GM12875 (cell line): ENCODE measurements around the gene SLC26A9.

Experiments
- H3K4me3 ChIP-seq: one replicate; pipeline ENCODE4 v1.5.1; 2011; ENCODE audit warnings: low read depth, low read length, control low read depth
- CTCF ChIP-seq: IDR thresholded peaks from 2 replicates; pipeline ENCODE4 v1.5.1; 2011; ENCODE audit warnings: low read depth, mild to moderate bottlenecking, control low read depth, inconsistent platforms, low read length, moderate library complexity, borderline replicate concordance; ENCODE audit not compliant: insufficient read depth

Gene SLC26A9

GRCh38 chr1:205938682-205939081 is 4.6 kb downstream of the SLC26A9 start:
- TF ChIP-seq CTCF: no peak

GRCh38 chr1:205936846-205937586 is 6.2 kb downstream of the SLC26A9 start:
- no peak overlapping the region for H3K4me3 ChIP-seq
- TF ChIP-seq CTCF: no peak

More at GRCh38 chr1:205938682-205939081, 4.6 kb downstream of the SLC26A9 start:
- no peak overlapping the region for H3K4me3 ChIP-seq

- H3K4me3 ChIP-seq: no peak overlapping the region
- no peak for TF ChIP-seq CTCF
Measured at GRCh38 chr1:205936311-205936710, 6.9 kb downstream of the SLC26A9 start.

- TF ChIP-seq CTCF: no peak
- no peak overlapping the region for H3K4me3 ChIP-seq
Measured at GRCh38 chr1:205935869-205936268, 7.4 kb downstream of the SLC26A9 start.

GRCh38 chr1:205934788-205935187 is 8.5 kb downstream of the SLC26A9 start:
- no peak for TF ChIP-seq CTCF
- H3K4me3 ChIP-seq: no peak overlapping the region

GRCh38 chr1:205933671-205934618 is 9.3 kb downstream of the SLC26A9 start:
- H3K4me3 ChIP-seq: no peak overlapping the region
- TF ChIP-seq CTCF: no peak
